H1 (cell line): ENCODE measurements around the gene RLN2. TPM values are rescaled to one million over a fixed set of nuclear protein-coding genes. Genes with fewer than 3 reads are reported as not detected.
"Not testable (repeated sequence)": the region's sequence is repeated elsewhere in the genome, so short reads cannot be mapped to it uniquely, and the experiment has no call there.

ENCODE experiments used
- CTCF ChIA-PET: fragments of 300-600 bp; sonication (Branson Sonifier 250); formaldehyde crosslinking; loops from one replicate; lab custom pipeline; 2021; ENCODE audit not compliant: partially characterized antibody; lab: Charles Lee
- POLR2A ChIA-PET: fragments of 300-600 bp; sonication (Branson Sonifier 250); formaldehyde crosslinking; loops from one replicate; lab custom pipeline; 2021; ENCODE audit warnings: inconsistent platforms; ENCODE audit not compliant: partially characterized antibody; lab: Charles Lee
- DNase-seq, 2 experiments: peaks; one replicate each; pipeline versions ENCODE4 v3.0.0 to v3.0.0-alpha.2; 2010 to 2022; ENCODE audit warnings: low spot score in 2 of 2, low read depth in 1 of 2, mixed read lengths in 1 of 2
- FAIRE-seq: peaks from 2 replicates; lab custom pipeline; 2011; peaks lifted over from hg19 to GRCh38; lab: Jason Lieb, UNC
- H2AFZ ChIP-seq: 2 replicates; pipeline ENCODE4 v1.8.1; 2012; ENCODE audit warnings: low read length, inconsistent platforms
- H2AK5ac ChIP-seq: 2 replicates; pipeline ENCODE4 v1.6.1; 2013; ENCODE audit warnings: low read depth, low read length
- H2BK120ac ChIP-seq: replicated peaks from 2 replicates; pipeline ENCODE3; 2013; ENCODE audit warnings: low read depth, low read length, inconsistent platforms
- H2BK12ac ChIP-seq: 2 replicates; pipeline ENCODE4 v1.6.1; 2013; ENCODE audit warnings: low read depth, low read length
- H2BK15ac ChIP-seq: 2 replicates; pipeline ENCODE4 v1.6.1; 2013; ENCODE audit warnings: low read length
- H2BK20ac ChIP-seq: 2 replicates; pipeline ENCODE4 v1.6.1; 2013; ENCODE audit warnings: low read length
- H2BK5ac ChIP-seq: 2 replicates; pipeline ENCODE4 v1.6.1; 2013; ENCODE audit warnings: low read depth, low read length
- H3K14ac ChIP-seq: 2 replicates; pipeline ENCODE4 v1.6.1; 2013; ENCODE audit warnings: inconsistent platforms; ENCODE audit not compliant: insufficient read length
- H3K18ac ChIP-seq: 2 replicates; pipeline ENCODE4 v1.6.1; 2013; ENCODE audit warnings: low read length; ENCODE audit errors: extremely low read depth
- H3K23ac ChIP-seq: 2 replicates; pipeline ENCODE4 v1.6.1; 2013; ENCODE audit warnings: inconsistent platforms; ENCODE audit not compliant: insufficient read length
- H3K23me2 ChIP-seq: 2 replicates; pipeline ENCODE4 v1.6.1; 2013; ENCODE audit warnings: low read depth, low read length
- H3K27ac ChIP-seq: 2 replicates; pipeline ENCODE4 v1.6.1; 2011; ENCODE audit warnings: low read depth, low read length, inconsistent platforms
- H3K27me3 ChIP-seq, 4 experiments: replicated peaks in 1 of 4; 1 replicate in 1 of 4; 2 replicates in 3 of 4; pipeline versions ENCODE4 v1.6.1 to v1.8.1; 2011 to 2013; ENCODE audit warnings: low read length in 3 of 4, mild to moderate bottlenecking in 3 of 4, inconsistent platforms in 2 of 4, mixed read lengths in 2 of 4, moderate library complexity in 1 of 4; ENCODE audit not compliant: control insufficient read depth in 3 of 4, insufficient read depth in 3 of 4; ENCODE audit errors: extremely low read depth in 1 of 4
- H3K36me3 ChIP-seq, 4 experiments: 2 replicates each; pipeline versions ENCODE4 v1.6.1 to v1.8.1; 2011 to 2013; ENCODE audit warnings: mild to moderate bottlenecking in 4 of 4, low read length in 3 of 4, moderate library complexity in 2 of 4, control low read depth in 1 of 4, inconsistent platforms in 1 of 4; ENCODE audit not compliant: insufficient read depth in 4 of 4, control insufficient read depth in 2 of 4
- H3K4ac ChIP-seq: replicated peaks from 2 replicates; pipeline ENCODE3; 2013; ENCODE audit warnings: low read length, low read depth, mixed read lengths, inconsistent platforms; ENCODE audit not compliant: insufficient read length
- H3K4me1 ChIP-seq, 4 experiments: replicated peaks in 1 of 4; 1 replicate in 1 of 4; 2 replicates in 3 of 4; pipeline versions ENCODE4 v1.6.1 to v1.8.1; 2011 to 2013; ENCODE audit warnings: low read length in 3 of 4, inconsistent platforms in 2 of 4, mixed read lengths in 1 of 4; ENCODE audit not compliant: insufficient read depth in 4 of 4, control insufficient read depth in 3 of 4
- H3K4me2 ChIP-seq, 2 experiments: 2 replicates each; pipeline versions ENCODE4 v1.6.1 to v1.8.1; 2011 to 2013; ENCODE audit warnings: low read depth in 2 of 2, low read length in 2 of 2, control low read depth in 1 of 2, inconsistent platforms in 1 of 2, mild to moderate bottlenecking in 1 of 2; ENCODE audit not compliant: insufficient read depth in 1 of 2
- H3K4me3 ChIP-seq, 4 experiments: fragments of 200-600, 300-600 bp in 1 of 4; sonication (generic), shearing (Covaris generic), sonication (Bioruptor Twin) in 1 of 4; 2 replicates each; pipeline versions ENCODE4 v1.5.1 to v1.8.1; 2011 to 2016; ENCODE audit warnings: low read length in 4 of 4, low read depth in 3 of 4, control low read depth in 2 of 4, inconsistent platforms in 2 of 4, mild to moderate bottlenecking in 2 of 4, mixed read lengths in 1 of 4, moderate library complexity in 1 of 4; ENCODE audit not compliant: insufficient read depth in 2 of 4; ENCODE audit errors: extremely low read depth in 1 of 4
- H3K56ac ChIP-seq: replicated peaks from 2 replicates; pipeline ENCODE3; 2013; ENCODE audit warnings: low read depth, mild to moderate bottlenecking, mixed read lengths, low read length, inconsistent platforms; ENCODE audit not compliant: insufficient read length
- H3K79me1 ChIP-seq: 2 replicates; pipeline ENCODE4 v1.6.1; 2013; ENCODE audit warnings: low read depth, low read length, control low read depth
- H3K79me2 ChIP-seq, 2 experiments: 2 replicates each; pipeline versions ENCODE4 v1.6.1 to v1.8.1; 2012 to 2013; ENCODE audit warnings: low read length in 2 of 2, mild to moderate bottlenecking in 2 of 2, inconsistent platforms in 1 of 2; ENCODE audit not compliant: insufficient read depth in 2 of 2, control insufficient read depth in 1 of 2
- H3K9ac ChIP-seq, 4 experiments: replicated peaks in 1 of 4; 1 replicate in 1 of 4; 2 replicates in 3 of 4; pipeline versions ENCODE4 v1.6.1 to v1.8.1; 2011 to 2013; ENCODE audit warnings: low read depth in 3 of 4, low read length in 3 of 4, control low read depth in 2 of 4, mild to moderate bottlenecking in 2 of 4, moderate library complexity in 2 of 4, inconsistent platforms in 1 of 4; ENCODE audit errors: extremely low read depth in 1 of 4
- H3K9me3 ChIP-seq, 2 experiments: 2 replicates each; pipeline versions ENCODE4 v1.6.1 to v1.8.1; 2012 to 2013; ENCODE audit warnings: mild to moderate bottlenecking in 2 of 2, moderate library complexity in 2 of 2, control low read depth in 1 of 2, inconsistent platforms in 1 of 2, low read depth in 1 of 2, low read length in 1 of 2, mixed read lengths in 1 of 2; ENCODE audit not compliant: insufficient read depth in 2 of 2
- H4K20me1 ChIP-seq, 2 experiments: replicated peaks in 1 of 2; 2 replicates each; pipeline versions ENCODE3 to v1.8.1; 2011 to 2013; ENCODE audit warnings: inconsistent platforms in 2 of 2, low read length in 2 of 2, mild to moderate bottlenecking in 1 of 2; ENCODE audit not compliant: insufficient read depth in 2 of 2, control insufficient read depth in 1 of 2
- H4K5ac ChIP-seq: 2 replicates; pipeline ENCODE4 v1.6.1; 2013; ENCODE audit warnings: low read length, low read depth, mixed read lengths, inconsistent platforms; ENCODE audit not compliant: insufficient read length
- H4K8ac ChIP-seq: 2 replicates; pipeline ENCODE4 v1.8.0; 2013; ENCODE audit warnings: mild to moderate bottlenecking, moderate library complexity, low read length, inconsistent platforms; ENCODE audit not compliant: insufficient read depth; ENCODE audit errors: extremely low read depth
- H4K91ac ChIP-seq: replicated peaks from 2 replicates; pipeline ENCODE3; 2013; ENCODE audit warnings: low read length, mixed read lengths, inconsistent platforms; ENCODE audit not compliant: insufficient read length
- HDAC2 ChIP-seq, 2 experiments: fragments of 300-600 bp in 1 of 2; sonication (generic) in 1 of 2; IDR thresholded peaks; 2 replicates each; pipeline ENCODE4 v1.6.1; 2011 to 2012; ENCODE audit warnings: low read depth in 2 of 2, low read length in 2 of 2, mild to moderate bottlenecking in 2 of 2, moderate library complexity in 2 of 2, borderline replicate concordance in 1 of 2, inconsistent platforms in 1 of 2
- YY1 ChIP-seq: IDR thresholded peaks from 2 replicates; pipeline ENCODE4 v1.6.1; 2011; ENCODE audit warnings: low read depth, mild to moderate bottlenecking, low read length
- WGBS, 2 experiments: shearing (Covaris generic) in 1 of 2; methylation state at CpG; one replicate each; pipeline versions ENCODE4 v1.1.6 to v1.1.7; 2013 to 2015; ENCODE audit warnings: low lambda C conversion rate in 2 of 2, mixed read lengths in 2 of 2, inconsistent platforms in 1 of 2, low coverage in 1 of 2, missing lambda C conversion rate in 1 of 2; ENCODE audit not compliant: insufficient replicate concordance in 2 of 2, insufficient coverage in 1 of 2, insufficient read length in 1 of 2; ENCODE audit errors: extremely low coverage in 1 of 2, missing lambda C conversion rate in 1 of 2; 5-methylcytosine and 5-hydroxymethylcytosine counted together
- polyA plus RNA-seq, 7 experiments: library from polyadenylated mRNA; depleted of rRNA in 3 of 7; stranded (reverse) in 5 of 7; unstranded in 2 of 7; fragments of >200 nt in 5 of 7; fragments of 200-250 nt in 2 of 7; gene quantifications; 1 replicate in 5 of 7; 2 replicates in 1 of 7; 4 replicates in 1 of 7; pipeline versions ENCODE4 v1.2.1 to v1.2.3, GENCODE V29; 2011 to 2013; ENCODE audit warnings: missing spikeins in 2 of 7, mixed read lengths in 2 of 7
- total RNA-seq: library from RNA; stranded (reverse); fragmentation: NEBNext Ultra II Directional; extraction: Animal tissue kit (Norgen Biotek cat#: 25700); gene quantifications from 2 replicates; pipeline ENCODE4 v1.2.1, GENCODE V29; 2021

The RLN2 gene
- total and polyA plus RNA-seq, 2 of the 8 experiments (the other 6 are each of a cell fraction or from before 2014, with no cell fraction given) = 4.5 to 6.0 TPM

GRCh38 chr9:5326187-5326586 is 21.7 kb upstream of the RLN2 start:
- H3K4ac ChIP-seq = no peak overlapping the region
- H4K91ac ChIP-seq = no peak overlapping the region
- H3K27ac ChIP-seq = no peak overlapping the region
- H3K4me1 ChIP-seq = peaks cover 0 to 9% (median 4%) of the 10 kb centered on the region in 4 experiments; a peak in 4 of 7 replicates
- no peak overlapping the region for H3K9ac ChIP-seq
- no peak overlapping the region for H2AK5ac ChIP-seq
- no peak overlapping the region for H4K5ac ChIP-seq
- H4K20me1 ChIP-seq = no peaks in the 10 kb centered on the region
- H3K79me1 ChIP-seq = no peaks in the 10 kb centered on the region
- H4K8ac ChIP-seq = no peak overlapping the region
- no peaks in the 10 kb centered on the region for H3K79me2 ChIP-seq
- H3K27me3 ChIP-seq = no peaks in the 10 kb centered on the region
- CTCF ChIA-PET = interaction anchor here (1.2 kb wide), 2 partner anchors 8 to 13 kb away, joined by 3 read pairs; partner anchors contain the start of gene RLN1
- no peak overlapping the region for H3K23ac ChIP-seq
- H3K36me3 ChIP-seq = no peaks in the 10 kb centered on the region
- no peak overlapping the region for H2BK5ac ChIP-seq
- no peak overlapping the region for H2AFZ ChIP-seq
- no peak overlapping the region for H3K4me3 ChIP-seq
- no peak overlapping the region for H2BK12ac ChIP-seq
- FAIRE-seq (no peak), DNase-seq (no peak)
- no peak overlapping the region for H3K56ac ChIP-seq
- no peak overlapping the region; a peak in 1 of 4 replicates for H3K4me2 ChIP-seq
- no peaks in the 10 kb centered on the region for H3K9me3 ChIP-seq
- TF ChIP-seq HDAC2 (IDR thresholded peaks at IDR 0.05; ENCODE audit: borderline replicate concordance in 1 of 2, low read depth in 2 of 2, low read length in 2 of 2) = no peak
- no peak for TF ChIP-seq YY1
- H2BK120ac ChIP-seq = no peak overlapping the region
- no peak overlapping the region for H2BK20ac ChIP-seq
- no peak overlapping the region for H3K14ac ChIP-seq
- H3K18ac ChIP-seq = no peak overlapping the region
- POLR2A ChIA-PET = no interaction called here
- H3K23me2 ChIP-seq = 0 out of 2 replicates have a peak, but pooled peaks cover 2% of the 10 kb centered on the region
- H2BK15ac ChIP-seq = no peak overlapping the region

- H3K79me2 ChIP-seq, H2BK5ac ChIP-seq, H2BK12ac ChIP-seq, DNase-seq, H3K18ac ChIP-seq, H4K20me1 ChIP-seq, H3K4me1 ChIP-seq, H3K27me3 ChIP-seq, H3K14ac ChIP-seq, H2BK120ac ChIP-seq, H2BK15ac ChIP-seq, H4K91ac ChIP-seq, H3K23ac ChIP-seq, H4K8ac ChIP-seq, H3K79me1 ChIP-seq, H3K4me2 ChIP-seq, H3K56ac ChIP-seq, H3K36me3 ChIP-seq, H3K23me2 ChIP-seq, H3K4ac ChIP-seq, H3K27ac ChIP-seq, H2BK20ac ChIP-seq, H3K4me3 ChIP-seq, H2AFZ ChIP-seq, H2AK5ac ChIP-seq, H4K5ac ChIP-seq, H3K9ac ChIP-seq, H3K9me3 ChIP-seq: not testable (repeated sequence)
- FAIRE-seq = peak; percentile 84
- CTCF ChIA-PET = interaction anchor here (0.9 to 2.0 kb wide), 13 partner anchors 9 to 178 kb away, joined by 3 to 10 read pairs (median 4); partner anchors contain the start of gene INSL6
- POLR2A ChIA-PET = interaction anchor here (0.7 kb wide), 1 partner anchor 110 kb away, joined by 3 read pairs; no protein-coding TSS in a partner anchor
- 100% methylated on average over 1 of the region's 1 CpG; no CpG with 5 or more reads in 1 of the 2 experiments for WGBS, 2 experiments
These were observed 17.1 kb upstream of the RLN2 start for GRCh38 chr9:5321601-5322000.
